Pancreas (tissue), 10 donors: ENCODE measurements around the gene INO80E. TPM values are rescaled to one million over a fixed set of nuclear protein-coding genes. Genes with fewer than 3 reads are reported as not detected.

ENCODE experiments used
- ATAC-seq, 4 donors: fragments of 200-7000 bp; cut with Tn5 transposase; one replicate each; pipeline versions ENCODE4 v1.8.0 to v1.9.1; 2020; ENCODE audit warnings: mild to moderate bottlenecking in 4 of 4, moderate library complexity in 4 of 4
- DNase-seq, 6 donors: peaks; one replicate each; pipeline ENCODE4 v3.0.0-alpha.2; 2020
- FAIRE-seq: peaks from 2 replicates; lab custom pipeline; 2012; peaks lifted over from hg19 to GRCh38; lab: Jason Lieb, UNC
- H3K27ac ChIP-seq, 4 donors: fragments of 200-600 bp; sonication (generic); 1 replicate in 3 of 4; 2 replicates in 1 of 4; pipeline versions ENCODE4 v1.5.0 to v1.8.0; 2020
- H3K27me3 ChIP-seq, 4 donors: fragments of 200-600 bp; one replicate each; pipeline ENCODE4 v1.8.0; 2021
- H3K36me3 ChIP-seq, 3 donors: fragments of 200-600 bp; sonication (generic) in 1 of 3; one replicate each; pipeline versions ENCODE4 v1.5.0 to v1.8.0; 2020 to 2021
- H3K4me1 ChIP-seq, 3 donors: fragments of 200-600 bp; one replicate each; pipeline ENCODE4 v1.8.0; 2021
- H3K4me3 ChIP-seq, 4 donors: fragments of 200-600 bp; sonication (generic) in 2 of 4; one replicate each; pipeline versions ENCODE4 v1.5.0 to v1.8.0; 2020 to 2021
- H3K9me3 ChIP-seq, 4 donors: fragments of 200-600 bp; one replicate each; pipeline ENCODE4 v1.8.0; 2021
- CTCF ChIP-seq, 4 donors: fragments of 200-600 bp; sonication (generic) in 3 of 4; IDR thresholded peaks; one replicate each; pipeline versions ENCODE4 v1.5.0 to v1.8.0; 2021; ENCODE audit warnings: antibody characterized with exemption in 4 of 4
- WGBS, 2 donors: extraction: QIAGEN DNeasy Blood & Tissue Kit; methylation state at CpG; one replicate each; pipeline ENCODE4 v1.1.7; 2013; 5-methylcytosine and 5-hydroxymethylcytosine counted together
- intact Hi-C, 3 donors: fragments of 100-400 bp; cut with DNase I; formaldehyde crosslinking; loops; one replicate each; pipeline versions ENCODE4 v1.11.1 to v1.14.2; 2022
- polyA plus RNA-seq, 2 donors: library from polyadenylated mRNA; stranded (reverse); fragments of 200-250 nt; gene quantifications; one replicate each; pipeline ENCODE4 v1.2.3, GENCODE V29; 2013
- total RNA-seq, 6 donors: library from RNA; stranded (reverse); fragmentation: NEBNext Ultra II Directional in 4 of 6; extraction: Animal tissue kit (Norgen Biotek cat#: 25700) in 4 of 6; gene quantifications; one replicate each; pipeline versions ENCODE4 v1.2.1 to v1.2.4, GENCODE V29; 2021 to 2023
- donor health status: healthy with polysubstance abuse.
- donor health status: DM: no; HTN: no; CAD: no; lungs with moderate emphysema.
- donor health status: DM: no; HTN: no; CAD: no.
- donor health status: control.
- donor health status: control.
- donor health status: Bipolar disorder and iron deficiency.
- donor health status: DM: yes; HTN: yes; CAD: no.
- donor health status: DM: no; HTN: no; CAD: no.
- donor health status: DM: no; HTN: no; CAD: no.
- donor health status: DM: yes; HTN: yes; CAD: no.

The INO80E gene
- total and polyA plus RNA-seq, 8 donors: 24.0 to 113 (median 32.5) TPM

GRCh38 chr16:29962344-29962994, 33.6 kb upstream of the INO80E start:
- ATAC-seq (peak; percentile 38 to 72 (median 50)), DNase-seq (no peak)

GRCh38 chr16:29963021-29963743, 32.9 kb upstream of the INO80E start:
- H3K4me1 ChIP-seq: peaks cover 0 to 7% (median 6%) of the 10 kb centered on the region in 3 donors
- 77 to 78% methylated on average over 14 of the region's 14 CpGs for WGBS, 2 donors
- no peaks in the 10 kb centered on the region for H3K27me3 ChIP-seq
- H3K36me3 ChIP-seq: peaks cover 0 to 3% (median 0%) of the 10 kb centered on the region in 3 donors
- DNase-seq (peak in 1 of 6 donors; percentile 72), FAIRE-seq (no peak), ATAC-seq (no peak)
- H3K9me3 ChIP-seq: no peaks in the 10 kb centered on the region
- TF ChIP-seq CTCF (IDR thresholded peaks at IDR 0.05): no peak
- peak overlapping the region in 2 of 4 donors; percentile 79 to 85 for H3K4me3 ChIP-seq
- intact Hi-C loops: loop anchor here in 1 of 3 donors (5.0 kb wide), 1 partner anchor 36 kb away; the partner anchor contains the start of gene KCTD13
- peak overlapping the region; percentile 58 to 90 (median 84) for H3K27ac ChIP-seq

More at GRCh38 chr16:29962344-29962994, 33.6 kb upstream of the INO80E start:
- H3K9me3 ChIP-seq: no peaks in the 10 kb centered on the region
- FAIRE-seq: no peak
- no peaks in the 10 kb centered on the region for H3K36me3 ChIP-seq
- intact Hi-C loops: loop anchor here in 1 of 3 donors (5.0 kb wide), 1 partner anchor 35 kb away; the partner anchor contains the start of gene KCTD13
- H3K4me3 ChIP-seq: peak overlapping the region; percentile 53 to 85 (median 79)
- no peak for TF ChIP-seq CTCF (IDR thresholded peaks at IDR 0.05)
- H3K27ac ChIP-seq: peak overlapping the region; percentile 58 to 90 (median 84)
- peaks cover 0 to 7% (median 6%) of the 10 kb centered on the region in 3 donors for H3K4me1 ChIP-seq
- H3K27me3 ChIP-seq: no peaks in the 10 kb centered on the region
- 2% methylated on average over 18 of the region's 18 CpGs for WGBS, 2 donors

- no peak for FAIRE-seq
- no peak overlapping the region for H3K27ac ChIP-seq
- H3K36me3 ChIP-seq: peaks cover 0 to 4% (median 3%) of the 10 kb centered on the region in 3 donors
- H3K4me1 ChIP-seq: no peaks in the 10 kb centered on the region
- 92 to 93% methylated on average over 4 of the region's 4 CpGs for WGBS, 2 donors
- DNase-seq: no peak
- intact Hi-C loops: no loop called here
- no peak for ATAC-seq
- no peak overlapping the region for H3K4me3 ChIP-seq
- no peak for TF ChIP-seq CTCF (IDR thresholded peaks at IDR 0.05)
- no peaks in the 10 kb centered on the region for H3K27me3 ChIP-seq
- no peaks in the 10 kb centered on the region for H3K9me3 ChIP-seq
Observed at GRCh38 chr16:29968205-29968604, 27.8 kb upstream of the INO80E start.

GRCh38 chr16:29971304-29971703, 24.7 kb upstream of the INO80E start:
- intact Hi-C loops: no loop called here
- no peak for ATAC-seq
- Histone ChIP-seq H3K4me1 (peaks cover 0 to 14% (median 6%) of the 10 kb centered on the region in 3 donors), H3K27me3 (no peaks in the 10 kb centered on the region), H3K36me3 (peaks cover 0 to 4% (median 3%) of the 10 kb centered on the region in 3 donors), H3K27ac (no peak overlapping the region), H3K9me3 (no peaks in the 10 kb centered on the region), H3K4me3 (no peak overlapping the region)
- no peak for TF ChIP-seq CTCF (IDR thresholded peaks at IDR 0.05)
- no peak for DNase-seq
- WGBS, 2 donors: 87 to 91% methylated on average over 8 of the region's 8 CpGs
- FAIRE-seq: no peak
